Measurements from ENCODE around the gene PLEKHA7. TPM values are rescaled to one million over a fixed set of nuclear protein-coding genes. Genes with fewer than 3 reads are reported as not detected.

The PLEKHA7 gene, protein sequence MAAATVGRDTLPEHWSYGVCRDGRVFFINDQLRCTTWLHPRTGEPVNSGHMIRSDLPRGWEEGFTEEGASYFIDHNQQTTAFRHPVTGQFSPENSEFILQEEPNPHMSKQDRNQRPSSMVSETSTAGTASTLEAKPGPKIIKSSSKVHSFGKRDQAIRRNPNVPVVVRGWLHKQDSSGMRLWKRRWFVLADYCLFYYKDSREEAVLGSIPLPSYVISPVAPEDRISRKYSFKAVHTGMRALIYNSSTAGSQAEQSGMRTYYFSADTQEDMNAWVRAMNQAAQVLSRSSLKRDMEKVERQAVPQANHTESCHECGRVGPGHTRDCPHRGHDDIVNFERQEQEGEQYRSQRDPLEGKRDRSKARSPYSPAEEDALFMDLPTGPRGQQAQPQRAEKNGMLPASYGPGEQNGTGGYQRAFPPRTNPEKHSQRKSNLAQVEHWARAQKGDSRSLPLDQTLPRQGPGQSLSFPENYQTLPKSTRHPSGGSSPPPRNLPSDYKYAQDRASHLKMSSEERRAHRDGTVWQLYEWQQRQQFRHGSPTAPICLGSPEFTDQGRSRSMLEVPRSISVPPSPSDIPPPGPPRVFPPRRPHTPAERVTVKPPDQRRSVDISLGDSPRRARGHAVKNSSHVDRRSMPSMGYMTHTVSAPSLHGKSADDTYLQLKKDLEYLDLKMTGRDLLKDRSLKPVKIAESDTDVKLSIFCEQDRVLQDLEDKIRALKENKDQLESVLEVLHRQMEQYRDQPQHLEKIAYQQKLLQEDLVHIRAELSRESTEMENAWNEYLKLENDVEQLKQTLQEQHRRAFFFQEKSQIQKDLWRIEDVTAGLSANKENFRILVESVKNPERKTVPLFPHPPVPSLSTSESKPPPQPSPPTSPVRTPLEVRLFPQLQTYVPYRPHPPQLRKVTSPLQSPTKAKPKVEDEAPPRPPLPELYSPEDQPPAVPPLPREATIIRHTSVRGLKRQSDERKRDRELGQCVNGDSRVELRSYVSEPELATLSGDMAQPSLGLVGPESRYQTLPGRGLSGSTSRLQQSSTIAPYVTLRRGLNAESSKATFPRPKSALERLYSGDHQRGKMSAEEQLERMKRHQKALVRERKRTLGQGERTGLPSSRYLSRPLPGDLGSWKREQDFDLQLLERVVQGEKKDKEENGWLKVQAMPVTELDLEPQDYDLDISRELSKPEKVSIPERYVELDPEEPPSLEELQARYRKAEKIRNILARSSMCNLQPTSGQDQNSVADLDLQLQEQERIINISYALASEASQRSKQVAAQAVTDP
- total RNA-seq, result 80.9 and 122 TPM in 2 replicates

DNA sequence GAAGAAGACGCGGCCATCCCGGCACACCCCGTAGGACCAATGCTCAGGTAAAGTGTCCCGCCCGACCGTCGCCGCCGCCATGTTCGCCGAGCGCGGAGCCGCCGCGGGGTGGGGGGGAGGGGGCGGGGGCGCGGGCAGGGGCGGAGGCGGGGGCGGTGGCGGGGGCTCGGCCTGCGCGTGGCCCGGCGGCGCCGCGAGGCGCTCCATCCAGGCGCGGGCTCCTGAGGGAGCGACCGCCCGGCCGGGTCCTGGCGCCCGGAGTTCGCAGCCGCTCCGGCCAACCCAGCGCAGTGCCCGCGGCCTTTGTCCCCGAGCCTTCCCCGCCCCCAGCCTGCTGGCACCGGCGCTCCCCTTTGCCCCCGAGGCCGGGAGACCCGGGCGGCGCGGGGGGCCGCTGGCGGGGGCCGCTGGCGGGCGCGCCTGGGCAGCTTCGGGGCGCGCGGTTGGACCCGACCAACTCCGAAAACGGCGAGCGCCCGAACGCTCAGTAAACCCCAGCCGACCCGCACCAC is at the start of gene PLEKHA7:
Gene PLEKHA7 (minus strand): TSS at position 94 of the 512 bp plus-strand sequence. CDS start 13 bp downstream, at position 81.

DNA sequence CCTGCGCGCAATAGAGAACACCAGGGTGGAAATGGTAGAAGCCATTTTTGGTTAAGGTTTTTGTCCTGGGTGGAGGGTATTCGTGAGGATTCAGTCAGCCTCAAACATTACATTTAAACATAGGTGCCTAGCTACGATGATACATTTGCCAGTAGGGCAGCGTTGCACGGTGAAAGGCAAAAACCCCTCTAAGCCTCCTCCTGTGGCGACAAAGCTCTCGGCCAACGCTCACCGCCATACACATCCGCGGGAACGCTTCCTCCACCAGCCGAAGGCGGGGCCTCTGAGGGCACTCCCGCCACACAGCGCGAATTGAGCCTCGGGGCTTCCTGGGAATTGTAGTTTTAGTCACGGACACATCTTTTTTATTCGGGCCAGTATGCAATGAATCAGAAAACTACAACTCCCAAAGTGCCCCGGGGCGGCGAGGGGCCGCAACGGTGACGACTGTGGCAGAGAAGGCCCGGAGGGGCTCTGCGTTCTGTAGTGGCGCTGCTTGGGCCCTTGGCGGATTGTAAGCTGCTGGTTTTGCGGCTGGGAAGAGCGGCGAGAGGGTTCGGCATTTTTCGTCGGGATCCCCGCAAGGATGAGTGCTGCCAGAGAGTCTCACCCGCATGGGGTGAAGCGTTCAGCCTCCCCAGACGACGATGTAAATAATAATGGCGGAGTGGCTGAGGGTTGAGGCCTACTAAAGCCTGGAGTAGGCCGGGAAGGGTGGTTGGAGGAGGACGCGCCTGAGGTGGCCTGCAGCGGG is 275.8 kb downstream of the PLEKHA7 start, which contains the start of gene C11orf58:
Gene C11orf58 (plus strand): TSS at position 455 of the 754 bp plus-strand sequence. CDS start 132 bp downstream, at position 587.

Other genes with a start within 250 kb of the PLEKHA7 start
- 667 and 970 TPM in 2 replicates for gene RPS13, start 63.3 kb upstream of the PLEKHA7 start, total RNA-seq
- 51.8 and 68.5 TPM in 2 replicates for gene PIK3C2A, start 193.6 kb upstream of the PLEKHA7 start, total RNA-seq